NCI-H2227 treated with DMSO at 0.1 percent for 48 hours (cell line): Measurements from ENCODE around the gene TRMT2B.
A peak's percentile ranks its signal among the peaks of the same experiment; 100 is the strongest.
"Not testable (repeated sequence)": the region's sequence is repeated elsewhere in the genome, so short reads cannot be mapped to it uniquely, and the experiment has no call there.

ENCODE experiments used
- DNase-seq: peaks from one replicate; lab custom pipeline; 2025; lab: John Stamatoyannopoulos, UW

The TRMT2B gene

DNA sequence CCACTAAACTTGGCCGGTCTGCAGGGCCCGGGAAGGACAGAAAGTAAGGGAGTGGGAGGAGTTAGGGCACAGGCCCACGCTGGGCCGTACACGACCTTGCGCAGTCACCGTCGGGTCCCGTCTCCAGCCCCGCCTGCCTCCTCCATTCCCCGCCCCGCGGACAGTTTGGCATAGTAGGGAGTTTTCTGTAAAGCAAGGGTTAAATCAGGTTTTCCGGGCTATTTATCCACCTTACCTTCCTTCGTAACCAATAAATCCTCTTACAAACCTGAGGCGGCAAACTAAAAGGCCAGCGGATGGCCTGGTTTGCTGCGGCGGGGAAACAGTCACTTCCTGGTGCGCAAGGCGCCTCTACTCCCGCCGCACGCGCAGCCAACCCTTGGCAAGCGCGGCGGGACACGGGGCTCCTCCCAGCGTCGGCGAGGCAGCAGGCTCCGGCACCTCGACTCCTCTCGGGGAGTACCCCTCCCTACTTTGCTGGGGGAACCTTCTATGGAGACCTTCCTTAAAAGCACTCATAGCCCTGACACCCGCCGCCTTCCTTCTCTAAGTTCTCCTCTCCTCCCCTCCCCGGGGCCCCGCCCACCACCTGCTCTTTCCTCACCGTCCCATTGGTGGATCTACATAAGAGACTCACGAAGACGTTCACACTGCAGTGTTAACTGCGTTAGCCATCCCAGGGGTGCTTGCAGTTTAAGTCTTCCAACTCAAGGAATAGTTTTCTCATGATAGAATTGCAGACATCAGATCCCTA is at the start of gene TRMT2B:
TRMT2B (minus strand) TSS at position 563 of the 754 bp plus-strand sequence. CDS start 9,822 bp downstream, outside the sequence.
- DNase-seq: peak; percentile 92

- DNase-seq: peak; percentile 97
These were observed 45.9 kb upstream of the TRMT2B start, which contains the start of gene CENPI for GRCh38 chrX:101097546-101098453. Gene CENPI (plus strand): TSS chrX:101098204. CDS start chrX:101101071, 2,867 bp downstream.

GRCh38 chrX:101091817-101092216 is 39.9 kb upstream of the TRMT2B start:
- DNase-seq: no peak

DNA sequence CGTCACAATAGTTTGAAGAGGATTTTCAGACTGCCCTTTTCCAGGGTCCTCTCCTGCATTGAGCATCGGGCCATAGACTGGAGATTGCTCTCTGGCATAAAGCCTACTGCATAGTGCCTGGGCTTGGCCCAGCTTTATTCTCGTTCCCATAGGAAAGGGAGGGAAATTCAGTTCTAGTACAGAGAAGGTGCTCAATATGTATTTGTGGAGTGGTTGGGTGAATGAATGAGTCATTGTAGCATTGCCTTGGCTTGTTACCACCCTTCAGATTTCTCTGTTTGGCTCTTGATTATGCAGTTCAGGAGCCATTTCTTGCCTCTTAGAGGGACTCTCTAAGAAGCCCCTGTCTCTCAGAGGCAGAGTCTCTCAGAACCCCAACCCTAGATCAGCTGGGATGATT is 29.3 kb upstream of the TRMT2B start:
- no peak for DNase-seq

GRCh38 chrX:101080326-101081124 is 28.6 kb upstream of the TRMT2B start:
- DNase-seq: no peak

DNA sequence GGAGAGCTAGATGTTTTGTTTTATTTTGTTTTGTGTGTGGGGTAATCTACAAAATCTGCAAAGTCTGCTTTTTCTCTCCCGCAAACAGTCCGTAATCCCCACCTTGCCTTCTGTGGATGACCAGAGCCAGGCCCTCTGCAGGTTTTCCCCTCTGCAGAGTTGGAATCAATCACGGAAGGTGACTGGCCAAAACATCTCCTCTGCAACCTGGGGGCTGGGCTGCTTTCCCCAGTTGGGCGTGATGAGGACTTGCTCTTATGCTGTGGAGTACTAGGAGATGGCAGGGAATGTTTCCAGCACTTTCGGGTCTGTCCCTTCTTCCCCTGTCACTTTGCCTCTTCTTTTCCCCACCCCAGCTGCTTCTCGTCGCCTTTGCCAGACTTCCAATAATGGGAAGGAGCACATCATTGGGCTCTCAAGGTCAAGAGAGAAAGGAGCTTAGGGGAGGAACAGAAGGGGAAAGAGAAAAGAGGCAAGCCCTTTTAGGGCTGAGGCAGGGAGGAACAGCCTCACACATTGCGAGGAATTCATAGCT is 27.9 kb upstream of the TRMT2B start:
- DNase-seq: no peak

DNA sequence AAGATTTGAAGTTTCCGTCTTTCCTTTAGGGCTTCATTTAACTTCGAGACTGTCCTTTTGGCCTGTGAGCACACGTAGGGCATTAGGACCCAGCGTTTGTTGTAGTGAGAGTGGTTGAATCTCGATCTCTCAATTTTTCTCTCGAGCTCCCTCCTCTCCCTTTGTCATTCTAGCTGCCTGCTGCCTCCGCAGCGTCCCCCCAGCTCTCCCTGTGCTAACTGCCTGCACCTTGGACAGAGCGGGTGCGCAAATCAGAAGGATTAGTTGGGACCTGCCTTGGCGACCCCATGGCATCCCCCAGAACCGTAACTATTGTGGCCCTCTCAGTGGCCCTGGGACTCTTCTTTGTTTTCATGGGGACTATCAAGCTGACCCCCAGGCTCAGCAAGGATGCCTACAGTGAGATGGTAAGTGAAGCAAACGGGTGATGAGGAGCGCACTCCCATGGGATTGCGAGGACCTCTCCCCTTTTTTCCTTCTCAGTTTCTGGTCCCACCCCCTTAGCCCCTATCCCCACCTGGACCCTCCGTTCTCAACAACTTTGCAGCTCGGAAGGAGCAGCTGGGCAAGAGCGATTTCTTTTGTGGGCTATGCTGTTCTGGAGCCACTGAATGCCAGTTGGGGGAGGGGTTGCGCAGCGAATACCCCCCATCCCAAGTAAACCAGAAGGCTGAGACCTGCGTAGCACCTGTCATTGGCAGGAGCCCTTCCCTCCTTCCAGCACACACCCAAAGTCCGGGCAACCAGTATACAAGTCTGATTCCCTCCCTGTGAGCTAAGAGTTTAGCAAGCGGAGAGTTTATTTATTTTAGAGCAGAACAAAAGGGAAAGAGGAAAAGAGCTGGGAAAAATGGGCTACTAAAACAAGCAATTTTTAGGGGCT is 27.0 kb upstream of the TRMT2B start, which contains the start of gene TMEM35A:
TMEM35A (plus strand) TSS at position 164 of the 883 bp plus-strand sequence; CDS start at position 288, 124 bp downstream.
- peak; percentile 32 for DNase-seq

GRCh38 chrX:101071582-101071981 is 19.7 kb upstream of the TRMT2B start:
- DNase-seq: no peak

GRCh38 chrX:101062176-101062575 is 10.3 kb upstream of the TRMT2B start:
- DNase-seq: no peak

GRCh38 chrX:101057093-101057714 is 5.3 kb upstream of the TRMT2B start:
- no peak for DNase-seq

GRCh38 chrX:101056551-101056950 is 4.6 kb upstream of the TRMT2B start:
- not testable (repeated sequence) for DNase-seq

- peak; percentile 62 for DNase-seq
These were observed 760 bp downstream of the TRMT2B start for GRCh38 chrX:101051153-101051548.

DNA sequence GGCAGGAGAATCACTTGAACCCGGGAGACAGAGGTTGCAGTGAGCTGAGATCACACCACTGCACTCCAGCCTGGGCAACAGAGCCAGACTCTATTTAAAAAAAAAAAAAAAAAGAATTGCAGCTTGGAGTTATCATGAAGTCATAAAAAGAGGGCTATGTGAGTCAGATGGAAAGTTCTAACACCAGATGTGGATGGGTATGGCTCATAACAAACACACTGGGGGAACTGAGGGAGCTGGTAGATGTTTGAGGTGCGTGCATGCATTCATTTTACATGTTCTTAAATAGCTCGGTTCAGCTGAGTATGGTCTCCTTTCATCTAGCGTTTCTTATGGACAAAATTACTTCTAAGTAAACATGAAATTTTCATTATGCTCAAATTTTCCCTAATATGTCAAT is 11.7 kb downstream of the TRMT2B start:
- no peak for DNase-seq

- no peak for DNase-seq
These were observed 14.7 kb downstream of the TRMT2B start for GRCh38 chrX:101037231-101037630.

GRCh38 chrX:101029665-101030064 is 22.2 kb downstream of the TRMT2B start:
- no peak for DNase-seq

DNA sequence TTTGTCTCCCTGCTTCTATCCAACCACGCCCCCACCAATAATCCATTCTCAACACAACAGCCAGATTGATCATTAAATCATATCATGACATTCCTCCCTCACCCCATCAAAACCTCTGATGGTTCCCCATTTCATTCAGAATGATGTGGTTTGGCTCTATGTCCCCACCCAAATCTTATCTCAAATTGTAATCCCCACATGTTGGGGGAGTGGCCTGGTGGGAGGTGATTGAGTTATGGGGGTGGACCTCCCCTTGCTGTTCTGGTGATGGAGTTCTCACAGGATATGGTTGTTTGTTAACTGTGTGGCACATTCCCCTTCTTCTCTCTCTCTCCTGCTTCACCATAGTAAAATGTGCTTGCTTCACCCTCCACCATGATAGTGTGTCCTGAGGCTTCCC is 23.3 kb downstream of the TRMT2B start:
- DNase-seq: no peak

DNA sequence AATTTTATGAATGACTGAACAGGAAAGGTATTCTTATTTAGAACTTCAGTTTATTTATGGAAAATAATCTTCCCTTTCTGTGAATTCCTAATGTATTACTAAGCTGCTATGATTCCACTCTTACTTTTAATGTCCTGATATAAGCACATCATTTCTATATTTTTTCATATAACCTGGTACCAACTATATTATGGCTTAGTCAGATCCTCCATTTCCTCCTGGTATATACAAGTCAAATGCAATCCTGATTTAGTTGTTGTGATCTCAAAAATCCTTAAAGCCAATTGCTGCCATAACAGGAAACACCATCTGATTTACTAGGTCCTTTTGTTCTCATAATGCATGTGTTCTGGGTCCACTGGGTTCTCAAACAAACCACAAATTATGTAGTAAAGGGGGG is 26.8 kb downstream of the TRMT2B start:
- DNase-seq: no peak

- no peak for DNase-seq
These were observed 29.9 kb downstream of the TRMT2B start for GRCh38 chrX:101022020-101022419.

GRCh38 chrX:101012031-101012430 is 39.9 kb downstream of the TRMT2B start:
- DNase-seq: not testable (repeated sequence)

DNA sequence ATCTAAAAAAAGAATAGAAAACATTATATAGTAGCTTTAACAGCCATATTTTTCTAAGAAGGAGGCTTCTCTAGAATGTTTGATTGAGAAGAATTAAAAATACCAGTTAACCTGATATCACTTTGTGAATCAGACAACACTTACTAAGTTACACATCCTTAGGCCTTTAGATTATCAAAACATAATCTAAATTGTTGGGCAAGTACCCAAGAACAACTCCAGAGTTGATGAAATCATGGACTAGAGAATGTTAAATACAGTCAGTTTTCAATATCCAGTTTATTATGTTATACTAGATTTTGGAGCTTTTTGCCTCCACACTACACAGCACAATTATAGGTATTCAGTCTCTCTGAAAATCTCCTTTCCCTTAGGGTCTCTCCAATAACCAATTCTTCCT is 42.8 kb downstream of the TRMT2B start:
- no peak for DNase-seq
